ENCODE data around the gene UACA. TPM values are rescaled to one million over a fixed set of nuclear protein-coding genes. Genes with fewer than 3 reads are reported as not detected.
A peak's percentile ranks its signal among the peaks of the same experiment; 100 is the strongest.
"Not testable (repeated sequence)": the region's sequence is repeated elsewhere in the genome, so short reads cannot be mapped to it uniquely, and the experiment has no call there.

Gene UACA
- polyA plus RNA-seq, 1 donor (not counting 4 experiments of a cell fraction or from before 2014, with no cell fraction given) = 26.6 TPM

- no peak for DNase-seq (ENCODE audit: low read depth, low spot score)
- Histone ChIP-seq H3K9me3 (ENCODE audit: control insufficient read depth, low read depth, low read length) (no peaks in the 10 kb centered on the region), H3K79me2 (ENCODE audit: control insufficient read depth, insufficient read depth, low read length) (peaks cover 19% of the 10 kb centered on the region), H3K4me3 (ENCODE audit: control insufficient read depth in 2 of 3, extremely low read depth in 1 of 3, insufficient read depth in 2 of 3, low read depth in 1 of 3, low read length in 3 of 3) (no peak overlapping the region), H3K9me1 (ENCODE audit: control insufficient read depth, extremely low read depth, insufficient read depth, low read length) (peaks cover 3% of the 10 kb centered on the region), H4K20me1 (ENCODE audit: control insufficient read depth, extremely low read depth, insufficient read depth, low read length) (peaks cover 3% of the 10 kb centered on the region), H3K4me2 (ENCODE audit: control insufficient read depth, extremely low read depth, insufficient read depth, low read depth, low read length) (peak overlapping the region; percentile 64), H3K36me3 (ENCODE audit: control insufficient read depth in 2 of 2, extremely low read depth in 1 of 2, insufficient read depth in 2 of 2, low read length in 2 of 2) (no peaks in the 10 kb centered on the region), H3K27me3 (ENCODE audit: control insufficient read depth, extremely low read depth, insufficient read depth, low read length) (no peaks in the 10 kb centered on the region), H3K4me1 (ENCODE audit: control insufficient read depth, extremely low read depth, insufficient read depth, low read length) (peaks cover 34% of the 10 kb centered on the region), H2AFZ (ENCODE audit: control insufficient read depth, low read length) (peak overlapping the region; percentile 71), H3K27ac (ENCODE audit: control insufficient read depth, insufficient read depth, low read length) (peak overlapping the region; percentile 86), H3K9ac (ENCODE audit: control insufficient read depth, extremely low read depth, insufficient read depth, low read length) (peak overlapping the region; percentile 47)
- peak; percentile 75 for FAIRE-seq
- TF ChIP-seq EZH2 (IDR thresholded peaks at IDR 0.05; ENCODE audit: low read length) (no peak), CTCF (optimal IDR thresholded peaks at IDR 0.05 in 1 of 3, IDR thresholded peaks at IDR 0.05 in 1 of 3, conservative IDR thresholded peaks at IDR 0.05 in 1 of 3; ENCODE audit: extremely low read depth in 1 of 3, insufficient read depth in 2 of 3, low read length in 3 of 3) (no peak)
- dilution Hi-C loops (cut with MboI; ENCODE audit: extremely low pct_ligation_motif_present, low sequenced_read_pairs) = no loop called here
Measured at GRCh38 chr15:70741107-70741531, 22.2 kb downstream of the UACA start.

- H3K4me1 ChIP-seq (ENCODE audit: control insufficient read depth, extremely low read depth, insufficient read depth, low read length); dilution Hi-C loops (cut with MboI; ENCODE audit: extremely low pct_ligation_motif_present, low sequenced_read_pairs); H3K79me2 ChIP-seq (ENCODE audit: control insufficient read depth, insufficient read depth, low read length); H4K20me1 ChIP-seq (ENCODE audit: control insufficient read depth, extremely low read depth, insufficient read depth, low read length); H3K27me3 ChIP-seq (ENCODE audit: control insufficient read depth, extremely low read depth, insufficient read depth, low read length); H3K27ac ChIP-seq (ENCODE audit: control insufficient read depth, insufficient read depth, low read length); H2AFZ ChIP-seq (ENCODE audit: control insufficient read depth, low read length); DNase-seq (ENCODE audit: low read depth, low spot score); H3K9me3 ChIP-seq (ENCODE audit: control insufficient read depth, low read depth, low read length); H3K4me2 ChIP-seq (ENCODE audit: control insufficient read depth, extremely low read depth, insufficient read depth, low read depth, low read length); H3K9ac ChIP-seq (ENCODE audit: control insufficient read depth, extremely low read depth, insufficient read depth, low read length); FAIRE-seq; H3K9me1 ChIP-seq (ENCODE audit: control insufficient read depth, extremely low read depth, insufficient read depth, low read length); H3K36me3 ChIP-seq (ENCODE audit: control insufficient read depth in 2 of 2, extremely low read depth in 1 of 2, insufficient read depth in 2 of 2, low read length in 2 of 2); H3K4me3 ChIP-seq (ENCODE audit: control insufficient read depth in 2 of 3, extremely low read depth in 1 of 3, insufficient read depth in 2 of 3, low read depth in 1 of 3, low read length in 3 of 3): not testable (repeated sequence)
Measured at GRCh38 chr15:70735040-70735439, 28.3 kb downstream of the UACA start.

GRCh38 chr15:70729164-70729563 is 34.2 kb downstream of the UACA start:
- H3K4me3 ChIP-seq (ENCODE audit: control insufficient read depth in 2 of 3, extremely low read depth in 1 of 3, insufficient read depth in 2 of 3, low read depth in 1 of 3, low read length in 3 of 3) = no peak overlapping the region
- peaks cover 9% of the 10 kb centered on the region for H3K79me2 ChIP-seq (ENCODE audit: control insufficient read depth, insufficient read depth, low read length)
- H4K20me1 ChIP-seq (ENCODE audit: control insufficient read depth, extremely low read depth, insufficient read depth, low read length) = no peaks in the 10 kb centered on the region
- TF ChIP-seq EZH2 (IDR thresholded peaks at IDR 0.05; ENCODE audit: low read length) = no peak
- no peaks in the 10 kb centered on the region for H3K36me3 ChIP-seq (ENCODE audit: control insufficient read depth in 2 of 2, extremely low read depth in 1 of 2, insufficient read depth in 2 of 2, low read length in 2 of 2)
- H3K4me1 ChIP-seq (ENCODE audit: control insufficient read depth, extremely low read depth, insufficient read depth, low read length) = no peaks in the 10 kb centered on the region
- DNase-seq (ENCODE audit: low read depth, low spot score) = no peak
- dilution Hi-C loops (cut with MboI; ENCODE audit: extremely low pct_ligation_motif_present, low sequenced_read_pairs) = no loop called here
- H3K9me1 ChIP-seq (ENCODE audit: control insufficient read depth, extremely low read depth, insufficient read depth, low read length) = no peaks in the 10 kb centered on the region
- H3K27ac ChIP-seq (ENCODE audit: control insufficient read depth, insufficient read depth, low read length) = no peak overlapping the region
- no peak overlapping the region for H3K4me2 ChIP-seq (ENCODE audit: control insufficient read depth, extremely low read depth, insufficient read depth, low read depth, low read length)
- H3K9me3 ChIP-seq (ENCODE audit: control insufficient read depth, low read depth, low read length) = no peaks in the 10 kb centered on the region
- H3K27me3 ChIP-seq (ENCODE audit: control insufficient read depth, extremely low read depth, insufficient read depth, low read length) = no peaks in the 10 kb centered on the region
- no peak overlapping the region for H2AFZ ChIP-seq (ENCODE audit: control insufficient read depth, low read length)
- H3K9ac ChIP-seq (ENCODE audit: control insufficient read depth, extremely low read depth, insufficient read depth, low read length) = no peak overlapping the region
- no peak for FAIRE-seq
